ENCODE data around the gene KNDC1. TPM values are rescaled to one million over a fixed set of nuclear protein-coding genes. Genes with fewer than 3 reads are reported as not detected.

Gene KNDC1
- total and polyA plus RNA-seq, 2 donors (not counting 3 experiments of a cell fraction or from before 2014, with no cell fraction given), result not detected

- CTCF ChIA-PET, result no interaction called here
- BruUV-seq (replicated peaks), result no TSS peak
- no peak overlapping the region for H3K27ac ChIP-seq (ENCODE audit: insufficient read depth, low read depth, low read length)
These were observed 45.1 kb downstream of the KNDC1 start for GRCh38 chr10:133205146-133205545.

More at GRCh38 chr10:133205146-133205545, 45.1 kb downstream of the KNDC1 start:
- Histone ChIP-seq H2AFZ (ENCODE audit: low read depth, low read length) (no peak overlapping the region), H3K9ac (replicated peaks; ENCODE audit: extremely low read depth, insufficient read depth, low read length) (no peak overlapping the region), H3K9me1 (replicated peaks; ENCODE audit: control insufficient read depth, extremely low read depth, insufficient read depth, low read length) (no peaks in the 10 kb centered on the region), H3K4me2 (ENCODE audit: insufficient read depth, low read length) (no peak overlapping the region), H3K4me1 (ENCODE audit: control insufficient read depth, extremely low read depth, insufficient read depth, low read length) (no peaks in the 10 kb centered on the region), H3K4me3 (replicated peaks in 1 of 3; ENCODE audit: insufficient read depth in 1 of 3, low read depth in 1 of 3, low read length in 3 of 3) (no peak overlapping the region), H3K27me3 (ENCODE audit: control insufficient read depth in 2 of 2, insufficient read depth in 2 of 2, low read length in 2 of 2) (no peaks in the 10 kb centered on the region), H3K79me2 (ENCODE audit: control insufficient read depth, insufficient read depth, low read length) (no peaks in the 10 kb centered on the region), H3K9me3 (replicated peaks; ENCODE audit: control insufficient read depth, insufficient read depth, low read length) (no peaks in the 10 kb centered on the region), H4K20me1 (replicated peaks; ENCODE audit: control insufficient read depth, extremely low read depth, insufficient read depth, low read length) (no peaks in the 10 kb centered on the region), H3K36me3 (ENCODE audit: control insufficient read depth in 2 of 2, extremely low read depth in 1 of 2, insufficient read depth in 2 of 2, low read length in 2 of 2) (no peaks in the 10 kb centered on the region)
- POLR2A ChIA-PET, result no interaction called here
- TF ChIP-seq CTCF (IDR thresholded peaks at IDR 0.05; ENCODE audit: extremely low read depth in 1 of 2, insufficient read depth in 1 of 2, low read depth in 1 of 2, low read length in 2 of 2) (no peak), FOS (IDR thresholded peaks at IDR 0.05; ENCODE audit: borderline replicate concordance, insufficient read depth, low read length) (no peak), POLR2A (IDR thresholded peaks at IDR 0.05; ENCODE audit: low read depth, low read length) (no peak), EZH2 (IDR thresholded peaks at IDR 0.05; ENCODE audit: borderline replicate concordance, low read depth, low read length, severe bottlenecking) (no peak), POLR2AphosphoS5 (IDR thresholded peaks at IDR 0.05; ENCODE audit: insufficient read depth, low read depth, low read length) (no peak), MYC (IDR thresholded peaks at IDR 0.05; ENCODE audit: low read depth, low read length) (no peak)
- FAIRE-seq, result no peak
- no peak for DNase-seq (ENCODE audit: low read depth, low spot score)
- dilution Hi-C loops (cut with MboI; ENCODE audit: extremely low pct_ligation_motif_present, low sequenced_read_pairs) (no loop called here), intact Hi-C loops (cut with micrococcal nuclease) (no loop called here)
